ENCODE results near the gene CORO2B. TPM values are rescaled to one million over a fixed set of nuclear protein-coding genes. Genes with fewer than 3 reads are reported as not detected.
A peak's percentile ranks its signal among the peaks of the same experiment; 100 is the strongest.

Gene CORO2B
- total RNA-seq, 1 donor from 2014 or later = 1.0 TPM

GRCh38 chr15:68618394-68618793 lies 39.6 kb downstream of the CORO2B start:
- Mint-ChIP-seq H3K36me3 (no peaks in the 10 kb centered on the region), H3K9me3 (no peaks in the 10 kb centered on the region), H3K4me1 (peaks cover 77% of the 10 kb centered on the region), H3K27ac (no peak overlapping the region), H3K4me3 (no peak overlapping the region), H3K27me3 (ENCODE audit: insufficient read depth, low read depth) (peaks cover 2% of the 10 kb centered on the region)
- Histone ChIP-seq H3K9ac (no peak overlapping the region), H3K79me2 (ENCODE audit: low read depth) (no peaks in the 10 kb centered on the region), H3K4me2 (no peak overlapping the region), H3K36me3 (no peaks in the 10 kb centered on the region), H3K9me3 (ENCODE audit: low read depth) (no peaks in the 10 kb centered on the region), H4K20me1 (ENCODE audit: low read depth) (no peaks in the 10 kb centered on the region), H3K4me1 (peaks cover 30% of the 10 kb centered on the region), H3F3A (ENCODE audit: low read depth) (peaks cover 33% of the 10 kb centered on the region), H3K27me3 (no peaks in the 10 kb centered on the region), H3K4me3 (no peak overlapping the region), H3K27ac (no peak overlapping the region), H2AFZ (replicated peaks) (no peak overlapping the region)
- TF ChIP-seq EZH2 (IDR thresholded peaks at IDR 0.05) (no peak), EZH2phosphoT487 (IDR thresholded peaks at IDR 0.05) (no peak), CTCF (IDR thresholded peaks at IDR 0.05) (no peak)
- no peak for DNase-seq (ENCODE audit: low spot score)

DNA sequence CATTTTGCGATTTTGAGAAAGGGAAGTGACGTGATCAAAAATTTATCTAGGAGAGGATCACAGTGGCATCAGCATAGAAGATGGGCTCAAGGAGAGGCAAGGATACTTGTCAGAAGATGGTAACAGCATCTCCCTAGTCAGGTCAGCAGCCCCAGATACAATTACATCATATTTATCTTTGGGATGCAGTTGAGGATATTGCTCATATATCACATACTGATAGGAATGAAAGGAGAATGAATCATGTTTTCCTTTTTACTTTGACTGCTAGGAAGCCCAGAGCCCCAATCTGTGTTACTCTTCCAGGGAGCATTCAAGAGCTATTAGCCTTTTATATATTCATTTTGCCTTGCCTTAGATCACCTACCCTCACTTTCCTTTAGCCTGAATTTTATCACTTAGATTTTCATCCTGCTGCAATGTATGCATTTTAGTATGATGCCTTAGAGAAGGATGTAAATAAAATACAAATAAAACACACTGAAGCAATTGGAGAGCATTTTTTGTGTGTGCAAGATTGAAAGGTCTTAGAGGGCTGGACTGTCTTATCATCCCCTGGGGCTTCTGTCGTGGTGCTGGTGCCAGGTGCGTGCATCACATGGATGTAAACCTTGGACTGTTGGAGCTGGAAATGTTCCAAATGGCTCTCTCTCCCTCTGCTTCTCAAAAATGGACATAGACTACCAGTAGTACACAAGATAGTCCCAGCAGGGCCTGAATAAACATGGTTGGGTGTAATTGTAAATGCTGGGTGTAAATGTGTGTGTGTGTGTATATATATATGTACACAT lies 40.3 kb downstream of the CORO2B start:
- Mint-ChIP-seq H3K36me3 (no peaks in the 10 kb centered on the region), H3K27me3 (ENCODE audit: insufficient read depth, low read depth) (peaks cover 2% of the 10 kb centered on the region), H3K4me1 (peaks cover 77% of the 10 kb centered on the region), H3K4me3 (peak overlapping the region; percentile 61), H3K9me3 (no peaks in the 10 kb centered on the region), H3K27ac (peak overlapping the region; percentile 65)
- Histone ChIP-seq H4K20me1 (ENCODE audit: low read depth) (no peaks in the 10 kb centered on the region), H3K27ac (no peak overlapping the region), H3K36me3 (no peaks in the 10 kb centered on the region), H3K79me2 (ENCODE audit: low read depth) (no peaks in the 10 kb centered on the region), H3K9me3 (ENCODE audit: low read depth) (no peaks in the 10 kb centered on the region), H3K4me3 (no peak overlapping the region), H3K4me2 (no peak overlapping the region), H3K9ac (no peak overlapping the region), H3K4me1 (peaks cover 33% of the 10 kb centered on the region), H3F3A (ENCODE audit: low read depth) (peaks cover 35% of the 10 kb centered on the region), H3K27me3 (no peaks in the 10 kb centered on the region), H2AFZ (replicated peaks) (no peak overlapping the region)
- DNase-seq (ENCODE audit: low spot score) = no peak
- no peak for TF ChIP-seq CTCF (IDR thresholded peaks at IDR 0.05)

DNA sequence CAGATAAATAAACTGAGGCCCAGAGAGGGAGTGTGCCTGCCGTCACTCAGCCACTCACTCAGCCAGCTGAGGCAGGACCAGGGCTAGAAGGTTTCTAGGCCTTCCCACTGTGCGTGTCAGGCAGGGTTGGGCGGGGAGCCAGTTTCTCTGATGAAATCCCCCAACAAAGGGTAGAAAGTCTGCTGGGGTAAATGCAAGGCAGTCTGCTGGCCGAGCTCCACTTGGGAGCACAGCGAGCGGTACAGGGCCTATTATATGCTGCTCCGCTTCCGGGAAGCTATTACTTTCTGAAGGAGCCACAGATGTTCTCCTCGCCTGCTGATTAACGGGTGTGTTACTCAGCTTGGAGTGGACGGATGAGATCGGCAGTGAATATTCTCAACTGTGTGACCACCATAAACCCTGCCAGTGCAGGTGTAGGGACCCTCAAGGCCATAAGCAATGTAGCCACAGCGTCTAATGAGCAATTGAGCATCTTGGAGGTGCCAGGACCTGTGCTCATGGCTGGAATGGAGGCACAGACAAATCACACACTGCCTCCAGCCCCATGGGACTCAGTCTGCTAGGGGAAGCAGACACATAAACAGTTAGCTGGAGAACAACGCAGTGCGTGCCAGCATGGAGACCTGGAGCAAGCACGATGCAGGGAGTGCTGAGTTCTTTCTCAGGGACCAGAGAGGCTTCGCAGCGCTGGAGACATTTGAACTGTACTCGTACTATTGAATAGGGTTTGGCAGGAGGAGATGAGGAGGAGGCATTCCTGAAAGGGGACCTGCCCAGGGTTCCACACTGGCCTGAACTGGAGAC lies 42.1 kb downstream of the CORO2B start:
- peaks cover 5% of the 10 kb centered on the region for H3K27me3 Mint-ChIP-seq (ENCODE audit: insufficient read depth, low read depth)
- H3K27ac Mint-ChIP-seq = peak overlapping the region; percentile 95
- no peak overlapping the region for H2AFZ ChIP-seq (replicated peaks)
- H3F3A ChIP-seq (ENCODE audit: low read depth) = peaks cover 26% of the 10 kb centered on the region
- TF ChIP-seq EZH2 (IDR thresholded peaks at IDR 0.05) (no peak), EZH2phosphoT487 (IDR thresholded peaks at IDR 0.05) (no peak), CTCF (IDR thresholded peaks at IDR 0.05) (no peak)
- H3K79me2 ChIP-seq (ENCODE audit: low read depth) = no peaks in the 10 kb centered on the region
- no peak overlapping the region for H3K4me3 ChIP-seq
- no peak overlapping the region for H3K27ac ChIP-seq
- H3K4me1 Mint-ChIP-seq = peaks cover 69% of the 10 kb centered on the region
- H3K36me3 Mint-ChIP-seq = no peaks in the 10 kb centered on the region
- H3K27me3 ChIP-seq = no peaks in the 10 kb centered on the region
- H3K4me1 ChIP-seq = peaks cover 23% of the 10 kb centered on the region
- no peaks in the 10 kb centered on the region for H3K9me3 ChIP-seq (ENCODE audit: low read depth)
- H3K36me3 ChIP-seq = no peaks in the 10 kb centered on the region
- no peaks in the 10 kb centered on the region for H3K9me3 Mint-ChIP-seq
- no peaks in the 10 kb centered on the region for H4K20me1 ChIP-seq (ENCODE audit: low read depth)
- H3K4me2 ChIP-seq = peak overlapping the region; percentile 28
- H3K9ac ChIP-seq = no peak overlapping the region
- peak overlapping the region; percentile 57 for H3K4me3 Mint-ChIP-seq
- peak; percentile 82 for DNase-seq (ENCODE audit: low spot score)

All from neural progenitor cell (in vitro differentiated cells).